Suppressor macrophage (primary cell): Measurements from ENCODE around the gene NUCB1.

ENCODE experiments used
- DNase-seq, 4 experiments: peaks; one replicate each; pipeline ENCODE4 v3.0.0-alpha.2; 2020 to 2022

Gene NUCB1

GRCh38 chr19:48935864-48936263 is 35.8 kb downstream of the NUCB1 start:
- no peak for DNase-seq

- no peak for DNase-seq
Measured at GRCh38 chr19:48938256-48938655, 38.1 kb downstream of the NUCB1 start.

- DNase-seq: no peak
Measured at GRCh38 chr19:48940902-48941301, 40.8 kb downstream of the NUCB1 start.

GRCh38 chr19:48943081-48943480 is 43.0 kb downstream of the NUCB1 start:
- no peak for DNase-seq

GRCh38 chr19:48945415-48945814 is 45.3 kb downstream of the NUCB1 start:
- DNase-seq: no peak

- DNase-seq: no peak
Measured at GRCh38 chr19:48945817-48946216, 45.7 kb downstream of the NUCB1 start.

GRCh38 chr19:48946463-48947257 is 46.5 kb downstream of the NUCB1 start:
- DNase-seq: no peak

- no peak for DNase-seq
Measured at GRCh38 chr19:48947258-48947542, 47.1 kb downstream of the NUCB1 start.

- DNase-seq: peak in 3 of 4 experiments; percentile 53 to 61 (median 55)
Measured at GRCh38 chr19:48950159-48950558, 50.0 kb downstream of the NUCB1 start.

GRCh38 chr19:48950830-48951519 is 50.9 kb downstream of the NUCB1 start:
- no peak for DNase-seq

GRCh38 chr19:48953141-48953540 is 53.0 kb downstream of the NUCB1 start:
- DNase-seq: peak; percentile 49 to 63 (median 58)

GRCh38 chr19:48953990-48954594 is 54.0 kb downstream of the NUCB1 start:
- DNase-seq: no peak

- DNase-seq: peak; percentile 92 to 97 (median 94)
Measured at GRCh38 chr19:48954595-48955307, 54.6 kb downstream of the NUCB1 start, which contains the start of gene BAX. Gene BAX, plus strand, starts transcription at chr19:48954875. Its CDS starts 54 bp downstream, at chr19:48954929.

- DNase-seq: no peak
Measured at GRCh38 chr19:48955308-48955958, 55.3 kb downstream of the NUCB1 start.

- no peak for DNase-seq
Measured at GRCh38 chr19:48958006-48958405, 57.9 kb downstream of the NUCB1 start.

- DNase-seq: peak; percentile 58 to 75 (median 68)
Measured at GRCh38 chr19:48959341-48960239, 59.5 kb downstream of the NUCB1 start.

- peak; percentile 28 to 65 (median 53) for DNase-seq
Measured at GRCh38 chr19:48961051-48961649, 61.0 kb downstream of the NUCB1 start.

- no peak for DNase-seq
Measured at GRCh38 chr19:48961673-48962028, 61.5 kb downstream of the NUCB1 start.

GRCh38 chr19:48962029-48962848 is 62.1 kb downstream of the NUCB1 start:
- peak; percentile 85 to 93 (median 90) for DNase-seq

- peak in 1 of 4 experiments; percentile 42 for DNase-seq
Measured at GRCh38 chr19:48962849-48963165, 62.7 kb downstream of the NUCB1 start.
